IMR-90 (cell line): ENCODE results near the gene HCRTR1. TPM values are rescaled to one million over a fixed set of nuclear protein-coding genes. Genes with fewer than 3 reads are reported as not detected.

Experiments
- ATAC-seq: fragments of 200-7000 bp; cut with Tn5 transposase; 2 replicates; pipeline ENCODE4 v1.9.1; 2020; ENCODE audit warnings: low read depth, mild to moderate bottlenecking, moderate library complexity
- BruUV-seq: library from RNA; stranded (reverse); fragments of 400-500 nt; replicated peaks from 2 replicates; lab custom pipeline; 2021; lab: Mats Ljungman, UMichigan
- CTCF ChIA-PET: fragments of 300-600 bp; formaldehyde crosslinking; extraction: SDS; loops from one replicate; lab custom pipeline; 2021; ENCODE audit warnings: antibody characterized with exemption; lab: Yijun Ruan, JAX
- POLR2A ChIA-PET: fragments of 300-600 bp; sonication (Branson Sonifier 250); formaldehyde crosslinking; loops from one replicate; lab custom pipeline; 2022; ENCODE audit warnings: antibody characterized with exemption; ENCODE audit not compliant: unreplicated experiment; lab: Charles Lee
- DNase-seq: peaks from one replicate; pipeline ENCODE4 v3.0.0; 2013
- H2AFZ ChIP-seq: replicated peaks from 2 replicates; pipeline ENCODE3; 2013; ENCODE audit warnings: low read length, mild to moderate bottlenecking; ENCODE audit not compliant: poor library complexity
- H2AK5ac ChIP-seq: 2 replicates; pipeline ENCODE4 v1.6.1; 2013; ENCODE audit warnings: low read depth, low read length, inconsistent platforms
- H2AK9ac ChIP-seq: replicated peaks from 2 replicates; pipeline ENCODE3; 2013; ENCODE audit warnings: mild to moderate bottlenecking, low read depth, low read length, moderate library complexity; ENCODE audit not compliant: poor library complexity
- H2BK120ac ChIP-seq: 2 replicates; pipeline ENCODE4 v1.6.1; 2013; ENCODE audit warnings: low read depth, low read length, inconsistent platforms
- H2BK15ac ChIP-seq: 3 replicates; pipeline ENCODE4 v1.6.1; 2013; ENCODE audit warnings: low read depth, low read length, inconsistent platforms
- H2BK20ac ChIP-seq: 2 replicates; pipeline ENCODE4 v1.6.1; 2013; ENCODE audit warnings: low read depth, mild to moderate bottlenecking, inconsistent platforms, low read length, moderate library complexity
- H2BK5ac ChIP-seq: 2 replicates; pipeline ENCODE4 v1.6.1; 2013; ENCODE audit warnings: mild to moderate bottlenecking, low read depth, low read length, inconsistent platforms; ENCODE audit not compliant: poor library complexity, severe bottlenecking
- H3K14ac ChIP-seq: replicated peaks from 2 replicates; pipeline ENCODE4 v1.6.1; 2013; ENCODE audit warnings: low read depth, low read length, inconsistent platforms
- H3K18ac ChIP-seq: 2 replicates; pipeline ENCODE4 v1.6.1; 2013; ENCODE audit warnings: low read depth, low read length, control low read depth
- H3K23ac ChIP-seq: 2 replicates; pipeline ENCODE4 v1.6.1; 2013; ENCODE audit warnings: low read depth, low read length, inconsistent platforms
- H3K27ac ChIP-seq: 2 replicates; pipeline ENCODE4 v1.5.1; 2013; ENCODE audit warnings: mild to moderate bottlenecking, control low read depth, low read length; ENCODE audit not compliant: insufficient read depth
- H3K27me3 ChIP-seq: 2 replicates; pipeline ENCODE4 v1.6.1; 2013; ENCODE audit warnings: low read length; ENCODE audit not compliant: control insufficient read depth, insufficient read depth
- H3K36me3 ChIP-seq: 2 replicates; pipeline ENCODE4 v1.6.1; 2013; ENCODE audit warnings: low read length, mixed read lengths; ENCODE audit not compliant: control insufficient read depth, insufficient read depth
- H3K4ac ChIP-seq: 2 replicates; pipeline ENCODE4 v1.6.1; 2013; ENCODE audit warnings: low read depth, low read length, inconsistent platforms
- H3K4me1 ChIP-seq: 2 replicates; pipeline ENCODE4 v1.6.1; 2013; ENCODE audit warnings: low read length, mixed read lengths; ENCODE audit not compliant: control insufficient read depth, insufficient read depth
- H3K4me2 ChIP-seq: 2 replicates; pipeline ENCODE4 v1.6.1; 2013; ENCODE audit warnings: low read depth, mild to moderate bottlenecking, control low read depth, low read length, moderate library complexity
- H3K4me3 ChIP-seq: 2 replicates; pipeline ENCODE4 v1.5.1; 2013; ENCODE audit warnings: low read depth, mild to moderate bottlenecking, control low read depth, low read length, moderate library complexity; ENCODE audit not compliant: insufficient read depth
- H3K56ac ChIP-seq: 2 replicates; pipeline ENCODE4 v1.6.1; 2013; ENCODE audit warnings: low read length, inconsistent platforms; ENCODE audit not compliant: insufficient read depth; ENCODE audit errors: extremely low read depth
- H3K79me1 ChIP-seq, 2 experiments: 2 replicates each; pipeline ENCODE4 v1.6.1; 2013; ENCODE audit warnings: low read length in 2 of 2, inconsistent platforms in 1 of 2, low read depth in 1 of 2
- H3K9ac ChIP-seq: 2 replicates; pipeline ENCODE4 v1.6.1; 2013; ENCODE audit warnings: low read depth, low read length, control low read depth
- H3K9me1 ChIP-seq: 2 replicates; pipeline ENCODE4 v1.6.1; 2013; ENCODE audit warnings: low read length, inconsistent platforms; ENCODE audit not compliant: insufficient read depth
- H3K9me3 ChIP-seq: 2 replicates; pipeline ENCODE4 v1.6.1; 2013; ENCODE audit warnings: low read length; ENCODE audit not compliant: control insufficient read depth, insufficient read depth
- H4K20me1 ChIP-seq: 2 replicates; pipeline ENCODE4 v1.6.1; 2013; ENCODE audit warnings: low read length, inconsistent platforms; ENCODE audit not compliant: insufficient read depth
- H4K5ac ChIP-seq: 2 replicates; pipeline ENCODE4 v1.6.1; 2013; ENCODE audit warnings: mild to moderate bottlenecking, low read depth, low read length, control low read depth
- H4K8ac ChIP-seq, 2 experiments: 2 replicates each; pipeline ENCODE4 v1.6.1; 2013; ENCODE audit warnings: low read depth in 2 of 2, low read length in 2 of 2, control low read depth in 1 of 2, inconsistent platforms in 1 of 2
- H4K91ac ChIP-seq: 2 replicates; pipeline ENCODE4 v1.6.1; 2013; ENCODE audit warnings: low read depth, low read length, inconsistent platforms; ENCODE audit not compliant: insufficient read depth
- BHLHE40 ChIP-seq: fragments of 150-350 bp; IDR thresholded peaks from 2 replicates; pipeline ENCODE4 v1.6.1; 2016; ENCODE audit warnings: mild to moderate bottlenecking, low read depth, low read length
- CEBPB ChIP-seq: IDR thresholded peaks from 2 replicates; pipeline ENCODE4 v1.6.1; 2012; ENCODE audit warnings: low read depth, low read length, improper control_type of control experiment
- FOS ChIP-seq: fragments of 150-350 bp; IDR thresholded peaks from 2 replicates; pipeline ENCODE4 v1.6.1; 2016; ENCODE audit warnings: low read depth, low read length
- MAZ ChIP-seq: IDR thresholded peaks from 2 replicates; pipeline ENCODE4 v1.6.1; 2012; ENCODE audit warnings: low read depth, mild to moderate bottlenecking, low read length, improper control_type of control experiment, moderate library complexity, borderline replicate concordance
- NFE2L2 ChIP-seq: fragments of 150-350 bp; IDR thresholded peaks from 2 replicates; pipeline ENCODE4 v1.6.1; 2016; ENCODE audit warnings: low read depth, mild to moderate bottlenecking, low read length
- POLR2A ChIP-seq: IDR thresholded peaks from 2 replicates; pipeline ENCODE4 v1.6.1; 2012; ENCODE audit warnings: mild to moderate bottlenecking, low read depth, low read length
- RAD21 ChIP-seq: IDR thresholded peaks from 2 replicates; pipeline ENCODE4 v1.6.1; 2012; ENCODE audit warnings: low read length, improper control_type of control experiment
- RCOR1 ChIP-seq: IDR thresholded peaks from 2 replicates; pipeline ENCODE4 v1.6.1; 2012; ENCODE audit warnings: mild to moderate bottlenecking, low read length, improper control_type of control experiment; ENCODE audit not compliant: insufficient replicate concordance
- SMC3 ChIP-seq: fragments of 150-350 bp; IDR thresholded peaks from 2 replicates; pipeline ENCODE4 v1.6.1; 2016; ENCODE audit warnings: low read depth, mild to moderate bottlenecking, antibody characterized with exemption, low read length, moderate library complexity
- dilution Hi-C: fragments of 300-500 bp; cut with HindIII; formaldehyde crosslinking; loops from one replicate; pipeline ENCODE4 v1.14.3; 2018; ENCODE audit warnings: low sequenced_read_pairs; ENCODE audit not compliant: unreplicated experiment
- in situ Hi-C: fragments of 300-500 bp; cut with MboI; formaldehyde crosslinking; loops from 3 replicates; pipeline ENCODE4 v1.14.3; 2019; ENCODE audit warnings: low sequenced_read_pairs, inconsistent platforms, mixed read lengths
- intact Hi-C: fragments of 100-400 bp; cut with micrococcal nuclease; formaldehyde crosslinking; loops from 2 replicates; pipeline ENCODE4 v1.10.0; 2022
- polyA plus RNA-seq, 3 experiments: library from polyadenylated mRNA; depleted of rRNA; stranded (reverse); fragments of >200 nt; gene quantifications; 2 replicates each; pipeline ENCODE4 v1.2.3, GENCODE V29; 2012; ENCODE audit warnings: low replicate concordance in 1 of 3
- total RNA-seq: library from RNA; depleted of rRNA; stranded (reverse); fragments of >200 nt; gene quantifications from 2 replicates; pipeline ENCODE4 v1.2.3, GENCODE V29; 2012
- TF ChIP-seq, protein P1 (sequence below): fragments of 150-350 bp; IDR thresholded peaks from 2 replicates; pipeline ENCODE4 v1.6.1; 2017; ENCODE audit warnings: mild to moderate bottlenecking, antibody characterized with exemption, low read length, low read depth
- TF ChIP-seq, protein P2 (sequence below): conservative IDR thresholded peaks from 2 replicates; pipeline ENCODE4 v1.5.1; 2012; ENCODE audit warnings: mild to moderate bottlenecking, low read depth, low read length, improper control_type of control experiment

HCRTR1 gene
- total and polyA plus RNA-seq, 2 of the 4 experiments (the other 2 are of a cell fraction): not detected

DNA sequence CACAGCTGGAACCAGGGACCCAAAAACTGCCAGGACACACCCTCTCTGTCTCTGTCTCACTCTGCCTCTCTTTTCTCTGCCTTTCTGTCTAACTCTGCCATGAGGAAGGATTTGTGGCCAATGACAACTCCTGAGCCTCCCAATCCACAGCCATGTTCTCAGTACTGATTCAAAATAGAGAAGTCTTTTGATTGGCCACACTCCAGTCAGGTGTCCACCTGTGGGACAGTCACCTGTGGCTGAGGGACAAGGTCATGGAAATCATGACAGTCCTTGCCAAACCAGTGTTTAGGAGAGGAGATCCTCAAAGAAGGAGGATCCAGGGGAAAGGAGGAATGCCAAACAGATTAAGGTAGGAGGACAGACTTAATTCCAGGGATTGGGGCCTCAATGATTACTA, 25.4 kb upstream of the HCRTR1 start:
- H4K20me1 ChIP-seq: no peaks in the 10 kb centered on the region
- intact Hi-C loops (no loop called here), in situ Hi-C loops (no loop called here), dilution Hi-C loops (no loop called here)
- H3K14ac ChIP-seq: no peak overlapping the region
- no peak overlapping the region for H2AFZ ChIP-seq
- no peak overlapping the region for H3K4me3 ChIP-seq
- H3K79me1 ChIP-seq: no peaks in the 10 kb centered on the region
- H3K4me1 ChIP-seq: no peaks in the 10 kb centered on the region
- ATAC-seq: no peak
- no TSS peak for BruUV-seq
- H4K5ac ChIP-seq: no peak overlapping the region
- H3K27ac ChIP-seq: no peak overlapping the region
- no peak overlapping the region for H2BK15ac ChIP-seq
- no peak overlapping the region for H3K56ac ChIP-seq
- H3K9me1 ChIP-seq: no peaks in the 10 kb centered on the region
- H4K91ac ChIP-seq: no peak overlapping the region
- no peak overlapping the region for H2BK20ac ChIP-seq
- no peak overlapping the region for H3K4me2 ChIP-seq
- no peaks in the 10 kb centered on the region for H3K9me3 ChIP-seq
- no peak overlapping the region for H2AK9ac ChIP-seq
- POLR2A ChIA-PET: no interaction called here
- DNase-seq: no peak
- H3K27me3 ChIP-seq: peaks cover 16% of the 10 kb centered on the region
- H3K23ac ChIP-seq: no peak overlapping the region
- no peak overlapping the region for H2BK120ac ChIP-seq
- no peak overlapping the region for H4K8ac ChIP-seq
- no peak for TF ChIP-seq CEBPB
- TF ChIP-seq NFE2L2: no peak
- TF ChIP-seq MAZ: no peak
- no peak for TF ChIP-seq RAD21
- TF ChIP-seq SMC3: no peak
- TF ChIP-seq, protein P1, sequence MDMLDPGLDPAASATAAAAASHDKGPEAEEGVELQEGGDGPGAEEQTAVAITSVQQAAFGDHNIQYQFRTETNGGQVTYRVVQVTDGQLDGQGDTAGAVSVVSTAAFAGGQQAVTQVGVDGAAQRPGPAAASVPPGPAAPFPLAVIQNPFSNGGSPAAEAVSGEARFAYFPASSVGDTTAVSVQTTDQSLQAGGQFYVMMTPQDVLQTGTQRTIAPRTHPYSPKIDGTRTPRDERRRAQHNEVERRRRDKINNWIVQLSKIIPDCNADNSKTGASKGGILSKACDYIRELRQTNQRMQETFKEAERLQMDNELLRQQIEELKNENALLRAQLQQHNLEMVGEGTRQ: no peak
- no peak for TF ChIP-seq BHLHE40
- TF ChIP-seq POLR2A: no peak
- TF ChIP-seq RCOR1: no peak
- TF ChIP-seq FOS: no peak
- TF ChIP-seq, protein P2, sequence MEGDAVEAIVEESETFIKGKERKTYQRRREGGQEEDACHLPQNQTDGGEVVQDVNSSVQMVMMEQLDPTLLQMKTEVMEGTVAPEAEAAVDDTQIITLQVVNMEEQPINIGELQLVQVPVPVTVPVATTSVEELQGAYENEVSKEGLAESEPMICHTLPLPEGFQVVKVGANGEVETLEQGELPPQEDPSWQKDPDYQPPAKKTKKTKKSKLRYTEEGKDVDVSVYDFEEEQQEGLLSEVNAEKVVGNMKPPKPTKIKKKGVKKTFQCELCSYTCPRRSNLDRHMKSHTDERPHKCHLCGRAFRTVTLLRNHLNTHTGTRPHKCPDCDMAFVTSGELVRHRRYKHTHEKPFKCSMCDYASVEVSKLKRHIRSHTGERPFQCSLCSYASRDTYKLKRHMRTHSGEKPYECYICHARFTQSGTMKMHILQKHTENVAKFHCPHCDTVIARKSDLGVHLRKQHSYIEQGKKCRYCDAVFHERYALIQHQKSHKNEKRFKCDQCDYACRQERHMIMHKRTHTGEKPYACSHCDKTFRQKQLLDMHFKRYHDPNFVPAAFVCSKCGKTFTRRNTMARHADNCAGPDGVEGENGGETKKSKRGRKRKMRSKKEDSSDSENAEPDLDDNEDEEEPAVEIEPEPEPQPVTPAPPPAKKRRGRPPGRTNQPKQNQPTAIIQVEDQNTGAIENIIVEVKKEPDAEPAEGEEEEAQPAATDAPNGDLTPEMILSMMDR: no peak
- H3K4ac ChIP-seq: no peak overlapping the region
- H3K18ac ChIP-seq: no peak overlapping the region
- no peaks in the 10 kb centered on the region for H3K36me3 ChIP-seq
- no peak overlapping the region for H2BK5ac ChIP-seq
- H2AK5ac ChIP-seq: no peak overlapping the region
- H3K9ac ChIP-seq: no peak overlapping the region
- CTCF ChIA-PET: no interaction called here
